GM21786 (cell line): ENCODE data around the gene GAPDHS.

Source experiments
- ATAC-seq: cut with Tn5 transposase; IDR thresholded peaks from one replicate; pipeline ENCODE4 v1.9.1; 2021; ENCODE audit not compliant: unreplicated experiment

Gene GAPDHS

GRCh38 chr19:35534803-35535480 lies 1.7 kb downstream of the GAPDHS start:
- no peak for ATAC-seq

- ATAC-seq = no peak
Observed at GRCh38 chr19:35539314-35539713, 6.1 kb downstream of the GAPDHS start.

- no peak for ATAC-seq
Observed at GRCh38 chr19:35539850-35540249, 6.6 kb downstream of the GAPDHS start.

GRCh38 chr19:35540356-35540927 lies 7.2 kb downstream of the GAPDHS start:
- no peak for ATAC-seq

- ATAC-seq = no peak
Observed at GRCh38 chr19:35542209-35542608, 9.0 kb downstream of the GAPDHS start.

GRCh38 chr19:35543280-35544109 lies 10.2 kb downstream of the GAPDHS start:
- no peak for ATAC-seq

GRCh38 chr19:35544110-35544802 lies 11.0 kb downstream of the GAPDHS start:
- no peak for ATAC-seq

- ATAC-seq = peak; percentile 80
Observed at GRCh38 chr19:35545001-35545854, 12.0 kb downstream of the GAPDHS start, which contains the start of gene TMEM147. Gene TMEM147, plus strand, starts transcription at chr19:35545626. Its CDS starts 114 bp downstream, at chr19:35545740.

- ATAC-seq = peak; percentile 25
Observed at GRCh38 chr19:35545855-35546381, 12.7 kb downstream of the GAPDHS start.

GRCh38 chr19:35546532-35546931 lies 13.3 kb downstream of the GAPDHS start:
- ATAC-seq = no peak

- no peak for ATAC-seq
Observed at GRCh38 chr19:35549174-35549788, 16.0 kb downstream of the GAPDHS start.

GRCh38 chr19:35549879-35550523 lies 16.7 kb downstream of the GAPDHS start:
- ATAC-seq = no peak

- ATAC-seq = no peak
Observed at GRCh38 chr19:35551091-35551810, 18.0 kb downstream of the GAPDHS start.

GRCh38 chr19:35552534-35553384 lies 19.5 kb downstream of the GAPDHS start:
- no peak for ATAC-seq

GRCh38 chr19:35553385-35554000 lies 20.2 kb downstream of the GAPDHS start:
- no peak for ATAC-seq

GRCh38 chr19:35554076-35554475 lies 20.8 kb downstream of the GAPDHS start:
- no peak for ATAC-seq
